ENCODE measurements around the gene PDE4D.

DNA sequence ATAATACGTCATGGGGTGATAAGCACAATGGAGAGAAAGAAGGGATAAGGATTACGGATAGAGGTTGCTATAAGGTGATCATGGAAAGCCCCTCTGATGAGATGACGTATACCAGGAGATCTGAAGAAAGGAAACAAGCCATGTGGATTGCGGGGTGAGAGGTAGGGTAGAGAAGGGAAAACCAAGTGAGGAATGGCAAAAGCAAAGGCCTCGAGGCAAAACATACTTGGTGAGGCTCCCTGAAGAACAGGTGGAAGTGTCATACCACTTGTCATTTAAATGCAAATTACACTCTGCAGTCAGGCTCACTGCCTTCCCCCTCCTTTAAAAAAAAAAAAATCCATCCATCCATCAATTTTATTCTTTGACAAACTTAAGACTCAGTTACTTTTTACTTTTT lies 889.9 kb downstream of the PDE4D start:
- TF ChIP-seq FOS (IDR thresholded peaks at IDR 0.05; ENCODE audit: borderline replicate concordance, insufficient read depth, low read length) (no peak), MYC (IDR thresholded peaks at IDR 0.05; ENCODE audit: low read depth, low read length) (no peak), POLR2A (IDR thresholded peaks at IDR 0.05; ENCODE audit: low read depth, low read length) (no peak), POLR2AphosphoS5 (IDR thresholded peaks at IDR 0.05; ENCODE audit: insufficient read depth, low read depth, low read length) (no peak), EZH2 (IDR thresholded peaks at IDR 0.05; ENCODE audit: borderline replicate concordance, low read depth, low read length, severe bottlenecking) (no peak), JUN (IDR thresholded peaks at IDR 0.05; ENCODE audit: borderline replicate concordance, insufficient read depth, insufficient read length, low read depth) (no peak), GATA2 (IDR thresholded peaks at IDR 0.05; ENCODE audit: insufficient read depth, insufficient read length, low read depth, low read length) (no peak)
- TF ChIP-seq, protein P1, sequence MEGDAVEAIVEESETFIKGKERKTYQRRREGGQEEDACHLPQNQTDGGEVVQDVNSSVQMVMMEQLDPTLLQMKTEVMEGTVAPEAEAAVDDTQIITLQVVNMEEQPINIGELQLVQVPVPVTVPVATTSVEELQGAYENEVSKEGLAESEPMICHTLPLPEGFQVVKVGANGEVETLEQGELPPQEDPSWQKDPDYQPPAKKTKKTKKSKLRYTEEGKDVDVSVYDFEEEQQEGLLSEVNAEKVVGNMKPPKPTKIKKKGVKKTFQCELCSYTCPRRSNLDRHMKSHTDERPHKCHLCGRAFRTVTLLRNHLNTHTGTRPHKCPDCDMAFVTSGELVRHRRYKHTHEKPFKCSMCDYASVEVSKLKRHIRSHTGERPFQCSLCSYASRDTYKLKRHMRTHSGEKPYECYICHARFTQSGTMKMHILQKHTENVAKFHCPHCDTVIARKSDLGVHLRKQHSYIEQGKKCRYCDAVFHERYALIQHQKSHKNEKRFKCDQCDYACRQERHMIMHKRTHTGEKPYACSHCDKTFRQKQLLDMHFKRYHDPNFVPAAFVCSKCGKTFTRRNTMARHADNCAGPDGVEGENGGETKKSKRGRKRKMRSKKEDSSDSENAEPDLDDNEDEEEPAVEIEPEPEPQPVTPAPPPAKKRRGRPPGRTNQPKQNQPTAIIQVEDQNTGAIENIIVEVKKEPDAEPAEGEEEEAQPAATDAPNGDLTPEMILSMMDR (IDR thresholded peaks at IDR 0.05; ENCODE audit: extremely low read depth in 1 of 2, insufficient read depth in 1 of 2, low read depth in 1 of 2, low read length in 2 of 2), result no peak
- TF ChIP-seq, protein P2, sequence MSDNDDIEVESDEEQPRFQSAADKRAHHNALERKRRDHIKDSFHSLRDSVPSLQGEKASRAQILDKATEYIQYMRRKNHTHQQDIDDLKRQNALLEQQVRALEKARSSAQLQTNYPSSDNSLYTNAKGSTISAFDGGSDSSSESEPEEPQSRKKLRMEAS (IDR thresholded peaks at IDR 0.05; ENCODE audit: insufficient read depth, insufficient read length), result no peak

Measured in endothelial cell of umbilical vein (primary cell).